HG03280 (cell line): ENCODE measurements around the gene PLB1.

Experiments
- ATAC-seq: cut with Tn5 transposase; IDR thresholded peaks from one replicate; pipeline ENCODE4 v1.9.1; 2021; ENCODE audit warnings: mild to moderate bottlenecking, moderate library complexity; ENCODE audit not compliant: unreplicated experiment

PLB1 gene

GRCh38 chr2:28496781-28497180, 921 bp downstream of the PLB1 start:
- no peak for ATAC-seq

DNA sequence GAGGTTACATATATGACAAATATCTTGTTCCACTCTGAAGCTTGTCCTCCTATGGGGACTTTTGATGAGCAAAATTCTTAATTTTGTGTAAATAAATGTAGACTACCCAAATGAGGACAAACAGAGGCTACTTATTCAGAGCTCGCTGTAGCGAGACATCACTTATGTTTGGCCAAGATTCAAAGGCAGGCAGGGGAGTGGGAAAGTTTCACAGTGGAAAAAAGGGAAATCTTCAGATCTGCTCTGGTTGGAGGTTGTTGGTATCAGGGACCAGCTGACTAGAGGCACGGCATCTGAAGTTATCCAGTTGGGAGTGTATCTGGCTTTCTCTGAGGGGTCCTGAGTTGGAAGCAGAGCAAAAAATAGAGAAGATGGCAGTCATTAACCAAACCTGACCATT, 1.3 kb downstream of the PLB1 start:
- ATAC-seq = no peak

DNA sequence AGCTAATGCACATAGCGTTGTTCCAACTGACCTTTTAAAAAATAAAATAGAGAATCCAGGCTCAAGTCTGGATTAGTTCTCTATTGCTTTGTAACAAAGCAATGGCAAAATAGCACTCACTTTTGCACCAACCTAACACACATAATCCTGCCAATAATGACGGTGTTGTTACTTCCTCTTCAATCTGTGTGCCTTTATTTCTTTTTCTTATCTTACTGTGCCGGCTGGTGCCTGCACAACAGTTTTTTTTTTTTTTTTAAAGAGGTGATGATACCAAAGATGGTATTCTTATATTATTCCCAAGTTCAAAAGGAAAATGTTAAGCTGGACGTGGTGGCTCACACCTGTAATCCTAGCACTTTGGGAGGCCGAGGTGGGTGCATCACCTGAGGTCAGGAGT, 3.4 kb downstream of the PLB1 start:
- ATAC-seq = no peak

DNA sequence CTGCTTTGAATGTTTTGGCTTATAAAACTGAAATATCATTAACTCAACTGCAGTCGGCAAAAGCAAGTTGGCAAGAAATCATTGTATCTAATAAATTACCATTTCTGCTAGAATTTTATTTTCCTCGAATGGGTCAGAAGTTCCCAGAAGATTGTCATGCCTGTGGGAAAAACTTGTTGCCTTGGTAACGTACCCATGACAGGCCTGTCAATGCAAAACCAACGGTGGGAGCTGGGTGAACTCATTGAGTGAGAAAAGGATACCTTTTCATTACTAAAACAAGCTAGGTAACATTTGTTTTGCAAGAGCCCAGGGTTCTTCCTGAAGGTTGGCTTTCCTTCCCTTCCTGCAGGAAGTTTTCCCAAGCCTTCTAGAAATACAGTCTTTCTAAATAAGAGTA, 9.5 kb downstream of the PLB1 start:
- ATAC-seq = no peak

GRCh38 chr2:28506112-28506910, 10.5 kb downstream of the PLB1 start:
- ATAC-seq = no peak

- ATAC-seq = no peak
These were observed 12.2 kb downstream of the PLB1 start for GRCh38 chr2:28507796-28508764.

DNA sequence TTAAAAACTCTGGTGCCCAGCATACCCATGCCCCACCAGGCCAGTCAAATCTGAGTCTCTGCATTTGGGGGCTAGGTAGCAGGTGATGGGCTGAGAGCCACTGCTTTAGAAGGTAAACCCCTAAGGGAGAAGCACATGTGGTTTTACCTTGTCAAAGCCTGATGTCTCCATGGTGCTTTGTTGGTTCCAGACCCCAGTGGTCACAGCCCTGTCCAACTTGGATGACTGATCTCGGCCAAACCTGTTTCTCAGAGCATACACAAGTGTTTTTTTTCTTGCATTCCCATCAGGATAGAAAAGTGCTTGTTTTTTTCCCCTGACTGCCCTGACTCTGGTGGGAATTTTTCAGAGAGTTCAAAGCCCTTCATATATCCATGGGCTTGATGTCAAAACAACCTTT, 13.5 kb downstream of the PLB1 start:
- ATAC-seq = no peak

GRCh38 chr2:28510184-28510583, 14.3 kb downstream of the PLB1 start:
- no peak for ATAC-seq

- ATAC-seq = no peak
These were observed 16.2 kb downstream of the PLB1 start for GRCh38 chr2:28511871-28512606.

GRCh38 chr2:28512607-28512965, 16.7 kb downstream of the PLB1 start:
- no peak for ATAC-seq

- no peak for ATAC-seq
These were observed 17.2 kb downstream of the PLB1 start for GRCh38 chr2:28513097-28513496.

DNA sequence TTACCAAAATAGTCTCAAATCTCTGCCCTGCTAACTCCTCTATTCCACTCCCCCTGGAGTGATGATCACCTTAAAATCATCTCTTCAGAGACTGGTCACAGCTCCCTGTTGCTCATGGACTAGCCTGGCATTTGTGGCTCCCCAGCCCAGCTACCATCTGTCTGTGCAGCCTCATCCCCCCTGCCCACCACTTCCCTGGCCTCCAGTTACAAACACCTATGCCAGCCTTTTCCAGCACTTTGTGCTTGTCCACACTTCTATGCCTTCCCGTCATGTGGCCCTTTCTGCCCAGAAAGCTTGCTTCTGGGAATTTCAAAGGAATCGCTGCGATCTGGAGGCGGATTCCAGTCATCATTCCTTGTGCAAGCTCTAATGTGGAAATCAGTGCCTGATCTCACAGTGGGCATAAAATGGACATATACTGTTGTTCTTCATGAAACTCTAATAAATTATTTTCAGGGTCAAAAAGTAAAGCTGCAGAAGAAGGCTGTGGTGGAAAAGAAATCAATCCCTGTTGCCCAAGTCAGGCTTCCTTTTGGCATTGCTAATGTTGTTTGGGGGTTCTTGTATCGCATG, 19.4 kb downstream of the PLB1 start:
- ATAC-seq = no peak

GRCh38 chr2:28516430-28516829, 20.6 kb downstream of the PLB1 start:
- no peak for ATAC-seq

GRCh38 chr2:28516950-28517349, 21.1 kb downstream of the PLB1 start:
- no peak for ATAC-seq

- ATAC-seq = no peak
These were observed 25.8 kb downstream of the PLB1 start for GRCh38 chr2:28521663-28522062.

GRCh38 chr2:28522481-28522880, 26.6 kb downstream of the PLB1 start:
- no peak for ATAC-seq

- ATAC-seq = no peak
These were observed 28.0 kb downstream of the PLB1 start for GRCh38 chr2:28523902-28524301.

- no peak for ATAC-seq
These were observed 29.6 kb downstream of the PLB1 start for GRCh38 chr2:28525481-28525880.

GRCh38 chr2:28526527-28527132, 30.8 kb downstream of the PLB1 start:
- no peak for ATAC-seq

DNA sequence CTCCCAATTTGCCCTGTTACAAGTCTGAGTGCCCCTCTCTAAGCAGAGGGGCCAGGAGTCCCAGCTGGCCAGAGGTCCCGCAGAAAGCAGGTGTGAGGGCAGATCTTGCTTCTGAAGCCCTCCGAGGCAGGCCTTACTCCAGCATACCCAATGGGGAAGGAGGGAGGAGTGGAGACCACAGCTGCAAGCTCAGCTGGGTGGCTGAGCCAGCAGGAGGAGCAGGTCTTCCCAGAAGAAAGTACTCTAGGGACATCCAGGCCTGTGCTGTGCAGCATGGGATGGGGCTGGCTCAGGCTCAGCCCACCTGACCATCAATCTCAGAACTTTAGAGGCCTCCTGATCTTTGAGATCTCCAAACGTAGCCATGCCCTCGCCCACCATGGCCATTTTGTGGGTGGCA, 31.3 kb downstream of the PLB1 start:
- ATAC-seq = no peak

DNA sequence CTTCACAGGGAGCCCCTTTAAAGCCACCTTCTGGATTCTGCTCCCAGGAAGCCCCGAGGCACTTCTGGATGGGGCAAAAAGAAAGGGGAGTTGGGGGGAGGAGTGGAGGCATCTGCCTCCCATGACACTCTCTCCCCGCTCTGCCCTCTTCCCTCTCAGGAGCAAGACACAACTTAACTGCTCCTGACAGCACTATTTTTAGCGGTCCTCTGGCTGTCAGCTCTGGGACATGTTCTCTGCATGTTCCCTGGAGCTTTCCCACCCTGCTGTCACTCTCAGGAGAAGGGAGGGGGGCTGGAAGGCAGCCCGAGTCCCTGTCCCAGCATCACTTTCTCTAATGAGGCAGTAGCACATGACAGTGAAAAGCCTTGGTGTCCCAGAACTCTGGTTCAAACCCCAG, 32.3 kb downstream of the PLB1 start:
- ATAC-seq = no peak
